Measurements from ENCODE around the gene EIF4B. TPM values are rescaled to one million over a fixed set of nuclear protein-coding genes. Genes with fewer than 3 reads are reported as not detected.

Gene EIF4B
- total RNA-seq, 2 donors from 2014 or later, result 596 to 655 TPM

DNA sequence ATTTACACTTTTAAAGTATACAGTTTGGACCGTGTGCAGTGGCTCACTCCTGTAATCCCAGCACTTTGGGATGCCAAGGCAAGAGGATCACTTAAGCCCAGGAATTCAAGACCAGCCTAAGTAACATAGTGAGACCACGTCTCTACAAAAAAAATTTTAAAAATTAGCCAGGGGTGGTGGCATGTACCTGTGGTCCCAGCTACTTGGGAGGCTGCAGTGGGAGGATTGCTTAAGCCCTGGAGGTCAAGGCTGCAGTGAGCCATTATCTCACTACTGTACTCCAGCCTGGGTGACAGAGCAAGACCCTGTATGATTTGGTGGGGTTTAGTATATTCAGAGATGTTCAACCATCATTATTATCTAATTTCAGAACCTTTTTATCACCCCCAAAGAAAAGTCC lies 4.7 kb downstream of the EIF4B start:
- peak overlapping the region; percentile 11 for H3K4me3 Mint-ChIP-seq
- no peak for DNase-seq
- H3K9me3 Mint-ChIP-seq, result no peaks in the 10 kb centered on the region
- peak overlapping the region; percentile 98 for H3K4me3 ChIP-seq (ENCODE audit: low read length)
- peaks cover 69% of the 10 kb centered on the region for H3K36me3 Mint-ChIP-seq (ENCODE audit: low read depth)
- TF ChIP-seq, protein P1, sequence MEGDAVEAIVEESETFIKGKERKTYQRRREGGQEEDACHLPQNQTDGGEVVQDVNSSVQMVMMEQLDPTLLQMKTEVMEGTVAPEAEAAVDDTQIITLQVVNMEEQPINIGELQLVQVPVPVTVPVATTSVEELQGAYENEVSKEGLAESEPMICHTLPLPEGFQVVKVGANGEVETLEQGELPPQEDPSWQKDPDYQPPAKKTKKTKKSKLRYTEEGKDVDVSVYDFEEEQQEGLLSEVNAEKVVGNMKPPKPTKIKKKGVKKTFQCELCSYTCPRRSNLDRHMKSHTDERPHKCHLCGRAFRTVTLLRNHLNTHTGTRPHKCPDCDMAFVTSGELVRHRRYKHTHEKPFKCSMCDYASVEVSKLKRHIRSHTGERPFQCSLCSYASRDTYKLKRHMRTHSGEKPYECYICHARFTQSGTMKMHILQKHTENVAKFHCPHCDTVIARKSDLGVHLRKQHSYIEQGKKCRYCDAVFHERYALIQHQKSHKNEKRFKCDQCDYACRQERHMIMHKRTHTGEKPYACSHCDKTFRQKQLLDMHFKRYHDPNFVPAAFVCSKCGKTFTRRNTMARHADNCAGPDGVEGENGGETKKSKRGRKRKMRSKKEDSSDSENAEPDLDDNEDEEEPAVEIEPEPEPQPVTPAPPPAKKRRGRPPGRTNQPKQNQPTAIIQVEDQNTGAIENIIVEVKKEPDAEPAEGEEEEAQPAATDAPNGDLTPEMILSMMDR (conservative IDR thresholded peaks at IDR 0.05), result no peak
- 79 to 100% methylated on average over 2 of the region's 2 CpGs for WGBS, 2 experiments (ENCODE audit: insufficient coverage in 1 of 2, insufficient read length in 1 of 2)
- peak overlapping the region; percentile 32 for H3K27ac Mint-ChIP-seq
- H3K4me1 ChIP-seq (ENCODE audit: control insufficient read depth, insufficient read depth, low read length), result peaks cover 5% of the 10 kb centered on the region
- no peaks in the 10 kb centered on the region for H3K27me3 ChIP-seq (ENCODE audit: control insufficient read depth, insufficient read depth, low read length, poor library complexity, severe bottlenecking)
- H3K9me3 ChIP-seq (ENCODE audit: control insufficient read depth, low read length), result no peaks in the 10 kb centered on the region
- peaks cover 69% of the 10 kb centered on the region for H3K36me3 ChIP-seq (ENCODE audit: control insufficient read depth, insufficient read depth, low read length)
- no peak overlapping the region for H3K27ac ChIP-seq (ENCODE audit: low read depth, low read length)
- peaks cover 38% of the 10 kb centered on the region for H3K4me1 Mint-ChIP-seq
- no peaks in the 10 kb centered on the region for H3K27me3 Mint-ChIP-seq (ENCODE audit: insufficient read depth)
- H3K9ac ChIP-seq (ENCODE audit: extremely low read depth, low read length, poor library complexity, severe bottlenecking), result no peak overlapping the region

DNA sequence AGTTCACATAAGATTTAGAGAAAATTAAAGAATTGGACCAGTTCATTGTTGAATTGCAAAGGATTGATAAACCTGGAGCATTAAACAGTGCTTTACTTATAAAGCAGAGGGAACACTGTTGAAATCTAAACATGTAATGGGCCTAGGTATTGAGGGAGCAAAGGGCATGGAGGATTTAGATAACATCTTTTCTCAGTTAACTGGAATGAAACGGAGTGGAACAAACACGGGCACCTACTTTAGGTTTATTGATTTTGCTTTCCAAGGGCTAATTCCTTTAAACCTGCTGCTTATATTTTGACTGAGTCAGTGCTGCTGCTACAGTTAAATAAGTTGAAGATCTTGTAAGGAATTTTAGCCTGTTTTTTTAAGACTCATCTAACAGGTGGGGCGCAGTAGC lies 5.6 kb downstream of the EIF4B start:
- Histone ChIP-seq H3K27ac (ENCODE audit: low read depth, low read length) (no peak overlapping the region), H3K9me3 (ENCODE audit: control insufficient read depth, low read length) (no peaks in the 10 kb centered on the region), H3K36me3 (ENCODE audit: control insufficient read depth, insufficient read depth, low read length) (peaks cover 78% of the 10 kb centered on the region), H3K27me3 (ENCODE audit: control insufficient read depth, insufficient read depth, low read length, poor library complexity, severe bottlenecking) (no peaks in the 10 kb centered on the region), H3K4me1 (ENCODE audit: control insufficient read depth, insufficient read depth, low read length) (peaks cover 5% of the 10 kb centered on the region), H3K9ac (ENCODE audit: extremely low read depth, low read length, poor library complexity, severe bottlenecking) (peak overlapping the region; percentile 26), H3K4me3 (ENCODE audit: low read length) (peak overlapping the region; percentile 98)
- Mint-ChIP-seq H3K4me3 (peak overlapping the region; percentile 11), H3K4me1 (peaks cover 37% of the 10 kb centered on the region), H3K9me3 (no peaks in the 10 kb centered on the region), H3K36me3 (ENCODE audit: low read depth) (peaks cover 78% of the 10 kb centered on the region), H3K27me3 (ENCODE audit: insufficient read depth) (no peaks in the 10 kb centered on the region), H3K27ac (peak overlapping the region; percentile 32)
- TF ChIP-seq, protein P1 (conservative IDR thresholded peaks at IDR 0.05), result no peak
- DNase-seq, result no peak
- WGBS, 2 experiments (ENCODE audit: insufficient coverage in 1 of 2, insufficient read length in 1 of 2), result 90 to 94% methylated on average over 2 to 3 of the region's 3 CpGs

DNA sequence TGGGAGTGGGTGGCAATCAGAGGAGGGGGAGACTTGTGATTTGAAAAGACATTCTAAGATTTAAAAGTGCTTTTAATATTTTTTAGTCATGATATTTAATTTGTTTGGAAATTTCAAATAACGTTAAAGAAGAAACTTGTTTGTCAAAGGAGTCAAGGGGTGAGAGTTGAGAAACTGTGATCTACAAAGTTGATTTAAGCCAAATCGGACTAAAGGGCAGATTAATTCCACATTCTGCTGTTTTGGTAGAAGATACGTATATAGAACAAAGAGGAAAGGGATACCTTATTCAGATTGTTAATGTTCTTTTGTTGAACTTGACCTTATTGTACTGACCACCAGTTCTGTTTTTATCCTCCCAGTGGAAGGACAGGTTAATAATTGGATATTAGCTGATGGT lies 6.7 kb downstream of the EIF4B start:
- H3K9me3 ChIP-seq (ENCODE audit: control insufficient read depth, low read length), result no peaks in the 10 kb centered on the region

More for the DNA sequence above, 6.7 kb downstream of the EIF4B start:
- no peak for DNase-seq
- Mint-ChIP-seq H3K27me3 (ENCODE audit: insufficient read depth) (no peaks in the 10 kb centered on the region), H3K4me1 (peaks cover 31% of the 10 kb centered on the region), H3K9me3 (no peaks in the 10 kb centered on the region), H3K4me3 (no peak overlapping the region), H3K36me3 (ENCODE audit: low read depth) (peaks cover 82% of the 10 kb centered on the region), H3K27ac (peak overlapping the region; percentile 12)
- no peaks in the 10 kb centered on the region for H3K27me3 ChIP-seq (ENCODE audit: control insufficient read depth, insufficient read depth, low read length, poor library complexity, severe bottlenecking)
- H3K9ac ChIP-seq (ENCODE audit: extremely low read depth, low read length, poor library complexity, severe bottlenecking), result no peak overlapping the region
- H3K4me1 ChIP-seq (ENCODE audit: control insufficient read depth, insufficient read depth, low read length), result peaks cover 5% of the 10 kb centered on the region
- WGBS, 2 experiments (ENCODE audit: insufficient coverage in 1 of 2, insufficient read length in 1 of 2), result 92 to 97% methylated on average over 3 of the region's 3 CpGs
- peaks cover 89% of the 10 kb centered on the region for H3K36me3 ChIP-seq (ENCODE audit: control insufficient read depth, insufficient read depth, low read length)
- H3K27ac ChIP-seq (ENCODE audit: low read depth, low read length), result no peak overlapping the region
- TF ChIP-seq, protein P1 (conservative IDR thresholded peaks at IDR 0.05), result no peak
- no peak overlapping the region for H3K4me3 ChIP-seq (ENCODE audit: low read length)

Measured in endodermal cell (in vitro differentiated cells).